IPS-20b (cell line): ENCODE results near the gene MSL2.
"Not testable (repeated sequence)": the region's sequence is repeated elsewhere in the genome, so short reads cannot be mapped to it uniquely, and the experiment has no call there.

Experiments used
- H3K27ac ChIP-seq: one replicate; pipeline ENCODE4 v1.5.1; 2013; ENCODE audit warnings: low read length
- H3K27me3 ChIP-seq: 2 replicates; pipeline ENCODE4 v1.6.1; 2013; ENCODE audit warnings: mild to moderate bottlenecking, low read length, inconsistent platforms; ENCODE audit not compliant: insufficient read depth
- H3K36me3 ChIP-seq: 2 replicates; pipeline ENCODE4 v1.6.1; 2013; ENCODE audit warnings: low read depth, mild to moderate bottlenecking, inconsistent platforms, low read length, moderate library complexity; ENCODE audit not compliant: insufficient read depth
- H3K4me1 ChIP-seq: 2 replicates; pipeline ENCODE4 v1.6.1; 2013; ENCODE audit warnings: mild to moderate bottlenecking, control low read depth, inconsistent platforms, low read length, moderate library complexity; ENCODE audit not compliant: insufficient read depth
- H3K4me3 ChIP-seq: 2 replicates; pipeline ENCODE4 v1.5.1; 2013; ENCODE audit warnings: mild to moderate bottlenecking, low read length, inconsistent platforms
- H3K9ac ChIP-seq: 2 replicates; pipeline ENCODE4 v1.6.1; 2013; ENCODE audit warnings: low read depth, mild to moderate bottlenecking, inconsistent platforms, low read length, moderate library complexity
- H3K9me3 ChIP-seq: 2 replicates; pipeline ENCODE4 v1.6.1; 2013; ENCODE audit warnings: mild to moderate bottlenecking, low read depth, low read length, inconsistent platforms; ENCODE audit not compliant: insufficient read depth

MSL2 gene, protein sequence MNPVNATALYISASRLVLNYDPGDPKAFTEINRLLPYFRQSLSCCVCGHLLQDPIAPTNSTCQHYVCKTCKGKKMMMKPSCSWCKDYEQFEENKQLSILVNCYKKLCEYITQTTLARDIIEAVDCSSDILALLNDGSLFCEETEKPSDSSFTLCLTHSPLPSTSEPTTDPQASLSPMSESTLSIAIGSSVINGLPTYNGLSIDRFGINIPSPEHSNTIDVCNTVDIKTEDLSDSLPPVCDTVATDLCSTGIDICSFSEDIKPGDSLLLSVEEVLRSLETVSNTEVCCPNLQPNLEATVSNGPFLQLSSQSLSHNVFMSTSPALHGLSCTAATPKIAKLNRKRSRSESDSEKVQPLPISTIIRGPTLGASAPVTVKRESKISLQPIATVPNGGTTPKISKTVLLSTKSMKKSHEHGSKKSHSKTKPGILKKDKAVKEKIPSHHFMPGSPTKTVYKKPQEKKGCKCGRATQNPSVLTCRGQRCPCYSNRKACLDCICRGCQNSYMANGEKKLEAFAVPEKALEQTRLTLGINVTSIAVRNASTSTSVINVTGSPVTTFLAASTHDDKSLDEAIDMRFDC

DNA sequence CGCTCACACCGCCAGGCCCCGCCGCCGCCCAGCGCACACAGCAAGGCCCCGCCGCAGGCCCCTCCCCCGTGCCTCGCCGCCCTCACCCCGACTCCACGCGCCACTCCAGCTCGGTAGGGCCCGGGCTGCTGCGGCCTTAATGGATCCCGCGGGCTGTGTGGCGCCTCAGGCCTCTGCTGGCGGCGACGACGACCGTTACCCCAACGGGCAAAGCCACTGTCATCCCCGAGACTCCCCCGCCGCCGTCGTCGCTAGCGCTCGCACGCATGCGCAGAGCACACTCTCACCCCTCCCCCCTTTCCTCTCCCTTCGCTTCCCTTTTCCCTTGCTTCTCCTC is at the start of gene MSL2:
MSL2 (minus strand) TSS at position 272 of the 337 bp plus-strand sequence. CDS start 1,222 bp downstream, outside the sequence.
- Histone ChIP-seq H3K4me1 (peaks cover 19% of the 10 kb centered on the region; the same call in 1 of the 2 replicates), H3K9me3 (no peaks in the 10 kb centered on the region), H3K27ac (peak within 1 kb of the TSS; percentile 98), H3K4me3 (peak within 1 kb of the TSS; percentile 91), H3K9ac (peak within 1 kb of the TSS; percentile 90), H3K36me3 (0 out of 2 replicates have a peak, but pooled peaks cover 3% of the 10 kb centered on the region), H3K27me3 (no peaks in the 10 kb centered on the region)

DNA sequence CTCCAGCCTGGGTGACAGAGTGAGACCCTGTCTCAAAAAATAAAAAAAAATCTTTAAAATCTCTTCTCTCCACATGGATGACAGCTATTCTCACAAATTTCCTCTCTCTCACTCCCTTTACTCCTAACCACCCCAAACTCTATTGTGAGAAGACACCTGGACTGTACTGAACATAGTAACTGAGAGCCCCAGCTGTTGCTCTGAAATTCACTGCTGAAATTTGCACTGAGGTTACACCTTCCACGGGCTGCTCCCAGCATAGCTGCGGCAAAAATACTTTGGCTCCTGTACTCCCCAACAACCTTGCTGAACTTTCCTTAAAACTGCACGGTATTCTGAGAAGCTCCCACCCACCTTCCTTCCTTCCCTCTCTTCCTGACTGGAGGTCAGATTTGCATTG is 49.6 kb upstream of the MSL2 start:
- Histone ChIP-seq H3K27me3 (no peaks in the 10 kb centered on the region), H3K4me3 (no peak overlapping the region), H3K4me1 (peaks cover 3% of the 10 kb centered on the region; the same call in 1 of the 2 replicates), H3K9me3 (no peaks in the 10 kb centered on the region), H3K27ac (no peak overlapping the region), H3K36me3 (no peaks in the 10 kb centered on the region), H3K9ac (no peak overlapping the region)

DNA sequence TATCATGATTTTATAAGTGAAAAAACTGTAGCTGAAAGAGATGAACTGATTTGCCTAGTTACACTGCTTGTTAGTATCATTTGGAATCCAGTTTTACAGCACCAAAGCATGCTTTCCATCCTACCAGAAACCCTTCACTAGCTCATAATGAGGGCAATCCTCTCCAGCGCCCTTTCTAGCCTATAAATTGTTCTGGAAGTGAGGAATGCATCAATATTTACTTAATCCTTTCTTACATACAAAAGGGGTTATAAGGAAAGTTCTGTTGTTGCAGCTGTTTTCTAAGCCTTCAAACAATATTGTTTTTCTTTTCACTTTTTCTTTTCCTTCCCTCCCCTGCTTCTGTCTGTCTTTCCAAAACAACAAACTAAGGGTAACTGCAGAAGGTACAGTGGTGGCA is 43.0 kb upstream of the MSL2 start:
- Histone ChIP-seq H3K36me3 (no peaks in the 10 kb centered on the region), H3K27ac (no peak overlapping the region), H3K27me3 (peaks cover 17% of the 10 kb centered on the region; the same call in 1 of the 2 replicates), H3K9me3 (no peaks in the 10 kb centered on the region), H3K9ac (no peak overlapping the region), H3K4me3 (no peak overlapping the region), H3K4me1 (peaks cover 14% of the 10 kb centered on the region)

DNA sequence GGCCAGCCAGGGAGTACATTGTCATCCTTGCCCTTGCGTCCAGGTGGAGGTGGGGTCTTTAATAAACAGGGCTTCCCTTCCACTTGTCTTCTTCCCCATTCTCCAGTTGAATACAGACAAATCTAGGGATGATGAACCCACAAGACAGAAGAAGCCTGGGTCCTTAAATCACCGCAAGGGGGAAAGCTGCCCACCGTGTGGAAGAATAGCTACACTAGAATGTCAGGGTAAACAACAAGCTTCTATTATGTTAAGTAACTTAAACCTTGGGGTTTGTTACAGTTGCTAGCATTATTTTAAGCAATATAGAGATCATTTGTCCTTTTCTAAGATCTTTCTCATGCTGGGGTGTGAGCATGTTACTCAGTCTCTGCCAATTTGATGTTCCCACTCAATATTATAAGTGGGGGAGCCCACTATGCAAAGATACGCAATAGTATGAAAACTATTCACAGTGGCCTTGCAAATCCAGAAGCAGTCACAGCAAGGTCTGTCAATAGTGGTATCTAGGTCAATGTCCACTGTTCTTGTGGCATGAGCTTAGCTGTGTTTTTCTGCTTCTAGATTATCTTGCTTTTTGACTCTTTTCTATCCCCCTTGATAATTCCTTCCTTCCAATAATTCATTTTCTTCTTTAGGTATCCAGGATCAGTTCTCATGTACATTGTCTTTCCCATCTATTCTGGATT is 42.0 kb upstream of the MSL2 start:
- no peak overlapping the region for H3K27ac ChIP-seq
- H3K4me3 ChIP-seq = no peak overlapping the region
- peaks cover 14% of the 10 kb centered on the region for H3K4me1 ChIP-seq
- no peak overlapping the region for H3K9ac ChIP-seq
- peaks cover 17% of the 10 kb centered on the region; the same call in 1 of the 2 replicates for H3K27me3 ChIP-seq
- no peaks in the 10 kb centered on the region for H3K9me3 ChIP-seq
- no peaks in the 10 kb centered on the region for H3K36me3 ChIP-seq

DNA sequence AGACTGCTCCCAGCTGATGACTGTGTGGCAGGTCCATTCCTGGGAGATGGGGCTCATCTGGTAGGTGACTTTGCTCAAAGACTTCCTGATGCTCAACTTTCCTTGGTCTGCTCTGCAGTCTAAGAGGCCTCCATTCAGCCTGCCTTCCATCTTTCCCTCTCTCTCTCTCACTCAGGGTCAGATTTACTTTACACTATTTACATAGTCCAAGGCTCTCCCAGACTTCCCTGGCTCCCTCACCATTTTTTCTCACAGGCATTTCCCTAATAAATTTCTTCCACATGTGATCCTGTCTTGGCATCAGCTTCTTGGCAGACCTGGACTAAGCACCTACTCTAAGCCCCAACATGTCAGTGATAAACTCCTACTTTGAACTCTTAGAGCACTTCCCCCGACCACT is 41.0 kb upstream of the MSL2 start:
- H3K4me3 ChIP-seq = no peak overlapping the region
- peaks cover 17% of the 10 kb centered on the region; the same call in 1 of the 2 replicates for H3K27me3 ChIP-seq
- H3K4me1 ChIP-seq = peaks cover 14% of the 10 kb centered on the region
- no peak overlapping the region for H3K9ac ChIP-seq
- no peak overlapping the region for H3K27ac ChIP-seq
- no peaks in the 10 kb centered on the region for H3K9me3 ChIP-seq
- H3K36me3 ChIP-seq = no peaks in the 10 kb centered on the region

DNA sequence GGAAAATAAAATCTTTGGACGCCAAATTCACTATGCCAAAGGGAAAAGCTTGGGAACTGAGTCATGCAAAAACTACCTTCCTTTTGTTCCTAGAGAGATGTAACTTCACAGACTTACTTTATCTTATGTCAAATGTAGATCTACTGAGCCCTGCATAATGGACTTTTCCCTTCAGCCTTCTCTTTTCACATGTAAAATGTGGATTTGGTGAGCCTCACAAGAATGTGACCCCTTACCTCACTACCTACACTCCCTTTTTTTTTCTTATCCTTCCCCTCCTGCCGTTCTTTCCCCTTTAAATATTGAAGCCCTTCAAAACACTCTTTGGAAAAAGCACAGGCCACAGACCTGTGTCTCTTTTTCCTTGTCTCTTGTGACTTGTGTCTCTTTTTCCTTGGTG is 40.0 kb upstream of the MSL2 start:
- H3K36me3 ChIP-seq = no peaks in the 10 kb centered on the region
- peaks cover 17% of the 10 kb centered on the region; the same call in 1 of the 2 replicates for H3K27me3 ChIP-seq
- H3K27ac ChIP-seq = no peak overlapping the region
- H3K4me3 ChIP-seq = peak overlapping the region; percentile 17; the same call in 1 of the 2 replicates
- H3K4me1 ChIP-seq = peaks cover 14% of the 10 kb centered on the region
- 0 out of 2 replicates have a peak overlapping the region, but pooled peaks have one; percentile 15 for H3K9ac ChIP-seq
- H3K9me3 ChIP-seq = no peaks in the 10 kb centered on the region

GRCh38 chr3:136235545-136235944 is 39.4 kb upstream of the MSL2 start:
- Histone ChIP-seq H3K9me3 (no peaks in the 10 kb centered on the region), H3K36me3 (no peaks in the 10 kb centered on the region), H3K27ac (no peak overlapping the region), H3K4me3 (peak overlapping the region; percentile 17; the same call in 1 of the 2 replicates), H3K27me3 (peaks cover 17% of the 10 kb centered on the region; the same call in 1 of the 2 replicates), H3K4me1 (peaks cover 14% of the 10 kb centered on the region), H3K9ac (0 out of 2 replicates have a peak overlapping the region, but pooled peaks have one; percentile 15)

- H3K4me1 ChIP-seq = peaks cover 9% of the 10 kb centered on the region
- no peak overlapping the region for H3K27ac ChIP-seq
- no peak overlapping the region for H3K9ac ChIP-seq
- no peak overlapping the region for H3K4me3 ChIP-seq
- H3K36me3 ChIP-seq = no peaks in the 10 kb centered on the region
- H3K27me3 ChIP-seq = peaks cover 6% of the 10 kb centered on the region; the same call in 1 of the 2 replicates
- H3K9me3 ChIP-seq = no peaks in the 10 kb centered on the region
These were observed 36.3 kb upstream of the MSL2 start for GRCh38 chr3:136232413-136232812.

DNA sequence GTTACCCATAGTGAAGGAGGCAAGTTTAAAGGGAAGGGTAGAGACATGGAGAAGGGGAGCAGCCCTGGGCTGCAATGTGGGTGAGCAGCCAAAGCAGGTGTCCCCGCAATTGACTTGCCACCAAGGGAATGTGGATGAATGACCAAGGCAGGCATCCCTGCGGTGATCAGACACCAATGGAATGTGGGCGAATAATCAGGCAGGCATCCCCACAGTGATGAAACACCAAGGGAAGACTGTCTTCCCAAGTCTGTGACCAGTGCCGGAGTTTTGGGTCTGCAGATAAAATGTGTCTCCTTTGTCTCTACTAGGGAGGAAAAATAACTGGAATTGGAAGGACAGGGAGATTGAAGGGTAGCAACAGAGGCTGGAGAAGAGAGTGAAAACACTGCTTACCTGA is 26.6 kb upstream of the MSL2 start:
- H3K9me3 ChIP-seq = peaks cover 11% of the 10 kb centered on the region
- H3K9ac ChIP-seq, H3K36me3 ChIP-seq, H3K4me3 ChIP-seq, H3K4me1 ChIP-seq, H3K27me3 ChIP-seq, H3K27ac ChIP-seq: not testable (repeated sequence)

DNA sequence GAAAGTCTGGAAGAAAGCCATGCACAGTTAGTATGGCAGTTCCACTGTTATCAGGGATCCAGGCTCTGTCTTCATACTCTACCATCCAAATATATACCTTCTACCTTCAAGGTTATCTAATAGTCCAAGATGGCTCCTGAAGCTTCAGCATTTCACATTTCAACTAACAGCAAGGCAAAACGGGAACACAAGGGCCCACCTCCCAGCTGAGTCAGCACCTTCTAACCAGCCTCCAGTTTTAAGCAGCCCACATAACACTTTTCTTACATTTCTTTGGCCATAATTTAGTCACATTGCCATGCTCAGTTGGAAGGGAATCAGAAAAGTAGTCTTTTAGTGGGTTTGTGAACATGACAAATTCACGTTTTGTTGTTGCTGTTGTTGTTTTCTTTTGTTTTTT is 15.4 kb upstream of the MSL2 start:
- Histone ChIP-seq H3K36me3 (no peaks in the 10 kb centered on the region), H3K9me3 (no peaks in the 10 kb centered on the region), H3K4me3 (no peak overlapping the region), H3K4me1 (no peaks in the 10 kb centered on the region), H3K27ac (no peak overlapping the region), H3K27me3 (no peaks in the 10 kb centered on the region), H3K9ac (no peak overlapping the region)

DNA sequence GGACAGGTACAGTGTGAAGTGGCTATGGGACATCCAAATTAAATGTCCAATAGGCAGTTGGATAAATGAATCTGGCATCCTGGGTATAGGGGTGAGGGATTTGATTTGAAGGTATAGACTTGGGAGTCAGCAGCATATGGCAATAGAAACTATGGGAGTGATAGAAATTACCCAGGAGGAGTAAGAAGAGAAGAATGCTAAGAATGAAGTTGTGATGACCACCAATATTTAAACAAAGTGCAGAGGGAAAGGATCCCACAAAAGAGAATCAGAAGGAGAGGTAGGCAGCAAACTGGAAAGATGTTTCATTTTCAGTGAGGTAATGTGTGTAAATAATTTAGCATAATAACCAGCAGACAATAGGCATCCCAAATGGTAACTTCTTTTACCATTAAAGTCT is 13.8 kb upstream of the MSL2 start:
- H3K36me3 ChIP-seq = no peaks in the 10 kb centered on the region
- no peaks in the 10 kb centered on the region for H3K4me1 ChIP-seq
- H3K9me3 ChIP-seq = no peaks in the 10 kb centered on the region
- H3K9ac ChIP-seq = no peak overlapping the region
- no peak overlapping the region for H3K27ac ChIP-seq
- no peak overlapping the region for H3K4me3 ChIP-seq
- no peaks in the 10 kb centered on the region for H3K27me3 ChIP-seq
